H1 (cell line): ENCODE data around the gene VPS9D1. TPM values are rescaled to one million over a fixed set of nuclear protein-coding genes. Genes with fewer than 3 reads are reported as not detected.

Source experiments
- CTCF ChIA-PET: fragments of 300-600 bp; sonication (Branson Sonifier 250); formaldehyde crosslinking; loops from one replicate; lab custom pipeline; 2021; ENCODE audit not compliant: partially characterized antibody; lab: Charles Lee
- POLR2A ChIA-PET: fragments of 300-600 bp; sonication (Branson Sonifier 250); formaldehyde crosslinking; loops from one replicate; lab custom pipeline; 2021; ENCODE audit warnings: inconsistent platforms; ENCODE audit not compliant: partially characterized antibody; lab: Charles Lee
- DNase-seq, 2 experiments: peaks; one replicate each; pipeline versions ENCODE4 v3.0.0 to v3.0.0-alpha.2; 2010 to 2022; ENCODE audit warnings: low spot score in 2 of 2, low read depth in 1 of 2, mixed read lengths in 1 of 2
- FAIRE-seq: peaks from 2 replicates; lab custom pipeline; 2011; peaks lifted over from hg19 to GRCh38; lab: Jason Lieb, UNC
- H2AFZ ChIP-seq: 2 replicates; pipeline ENCODE4 v1.8.1; 2012; ENCODE audit warnings: low read length, inconsistent platforms
- H2AK5ac ChIP-seq: 2 replicates; pipeline ENCODE4 v1.6.1; 2013; ENCODE audit warnings: low read depth, low read length
- H2BK120ac ChIP-seq: replicated peaks from 2 replicates; pipeline ENCODE3; 2013; ENCODE audit warnings: low read depth, low read length, inconsistent platforms
- H2BK12ac ChIP-seq: 2 replicates; pipeline ENCODE4 v1.6.1; 2013; ENCODE audit warnings: low read depth, low read length
- H2BK15ac ChIP-seq: 2 replicates; pipeline ENCODE4 v1.6.1; 2013; ENCODE audit warnings: low read length
- H2BK20ac ChIP-seq: 2 replicates; pipeline ENCODE4 v1.6.1; 2013; ENCODE audit warnings: low read length
- H2BK5ac ChIP-seq: 2 replicates; pipeline ENCODE4 v1.6.1; 2013; ENCODE audit warnings: low read depth, low read length
- H3K14ac ChIP-seq: 2 replicates; pipeline ENCODE4 v1.6.1; 2013; ENCODE audit warnings: inconsistent platforms; ENCODE audit not compliant: insufficient read length
- H3K18ac ChIP-seq: 2 replicates; pipeline ENCODE4 v1.6.1; 2013; ENCODE audit warnings: low read length; ENCODE audit errors: extremely low read depth
- H3K23ac ChIP-seq: 2 replicates; pipeline ENCODE4 v1.6.1; 2013; ENCODE audit warnings: inconsistent platforms; ENCODE audit not compliant: insufficient read length
- H3K23me2 ChIP-seq: 2 replicates; pipeline ENCODE4 v1.6.1; 2013; ENCODE audit warnings: low read depth, low read length
- H3K27ac ChIP-seq: 2 replicates; pipeline ENCODE4 v1.6.1; 2011; ENCODE audit warnings: low read depth, low read length, inconsistent platforms
- H3K27me3 ChIP-seq, 4 experiments: replicated peaks in 1 of 4; 1 replicate in 1 of 4; 2 replicates in 3 of 4; pipeline versions ENCODE4 v1.6.1 to v1.8.1; 2011 to 2013; ENCODE audit warnings: low read length in 3 of 4, mild to moderate bottlenecking in 3 of 4, inconsistent platforms in 2 of 4, mixed read lengths in 2 of 4, moderate library complexity in 1 of 4; ENCODE audit not compliant: control insufficient read depth in 3 of 4, insufficient read depth in 3 of 4; ENCODE audit errors: extremely low read depth in 1 of 4
- H3K36me3 ChIP-seq, 4 experiments: 2 replicates each; pipeline versions ENCODE4 v1.6.1 to v1.8.1; 2011 to 2013; ENCODE audit warnings: mild to moderate bottlenecking in 4 of 4, low read length in 3 of 4, moderate library complexity in 2 of 4, control low read depth in 1 of 4, inconsistent platforms in 1 of 4; ENCODE audit not compliant: insufficient read depth in 4 of 4, control insufficient read depth in 2 of 4
- H3K4ac ChIP-seq: replicated peaks from 2 replicates; pipeline ENCODE3; 2013; ENCODE audit warnings: low read length, low read depth, mixed read lengths, inconsistent platforms; ENCODE audit not compliant: insufficient read length
- H3K4me1 ChIP-seq, 4 experiments: replicated peaks in 1 of 4; 1 replicate in 1 of 4; 2 replicates in 3 of 4; pipeline versions ENCODE4 v1.6.1 to v1.8.1; 2011 to 2013; ENCODE audit warnings: low read length in 3 of 4, inconsistent platforms in 2 of 4, mixed read lengths in 1 of 4; ENCODE audit not compliant: insufficient read depth in 4 of 4, control insufficient read depth in 3 of 4
- H3K4me2 ChIP-seq, 2 experiments: 2 replicates each; pipeline versions ENCODE4 v1.6.1 to v1.8.1; 2011 to 2013; ENCODE audit warnings: low read depth in 2 of 2, low read length in 2 of 2, control low read depth in 1 of 2, inconsistent platforms in 1 of 2, mild to moderate bottlenecking in 1 of 2; ENCODE audit not compliant: insufficient read depth in 1 of 2
- H3K4me3 ChIP-seq, 4 experiments: fragments of 200-600, 300-600 bp in 1 of 4; sonication (generic), shearing (Covaris generic), sonication (Bioruptor Twin) in 1 of 4; 2 replicates each; pipeline versions ENCODE4 v1.5.1 to v1.8.1; 2011 to 2016; ENCODE audit warnings: low read length in 4 of 4, low read depth in 3 of 4, control low read depth in 2 of 4, inconsistent platforms in 2 of 4, mild to moderate bottlenecking in 2 of 4, mixed read lengths in 1 of 4, moderate library complexity in 1 of 4; ENCODE audit not compliant: insufficient read depth in 2 of 4; ENCODE audit errors: extremely low read depth in 1 of 4
- H3K56ac ChIP-seq: replicated peaks from 2 replicates; pipeline ENCODE3; 2013; ENCODE audit warnings: low read depth, mild to moderate bottlenecking, mixed read lengths, low read length, inconsistent platforms; ENCODE audit not compliant: insufficient read length
- H3K79me1 ChIP-seq: 2 replicates; pipeline ENCODE4 v1.6.1; 2013; ENCODE audit warnings: low read depth, low read length, control low read depth
- H3K79me2 ChIP-seq, 2 experiments: 2 replicates each; pipeline versions ENCODE4 v1.6.1 to v1.8.1; 2012 to 2013; ENCODE audit warnings: low read length in 2 of 2, mild to moderate bottlenecking in 2 of 2, inconsistent platforms in 1 of 2; ENCODE audit not compliant: insufficient read depth in 2 of 2, control insufficient read depth in 1 of 2
- H3K9ac ChIP-seq, 4 experiments: replicated peaks in 1 of 4; 1 replicate in 1 of 4; 2 replicates in 3 of 4; pipeline versions ENCODE4 v1.6.1 to v1.8.1; 2011 to 2013; ENCODE audit warnings: low read depth in 3 of 4, low read length in 3 of 4, control low read depth in 2 of 4, mild to moderate bottlenecking in 2 of 4, moderate library complexity in 2 of 4, inconsistent platforms in 1 of 4; ENCODE audit errors: extremely low read depth in 1 of 4
- H3K9me3 ChIP-seq, 2 experiments: 2 replicates each; pipeline versions ENCODE4 v1.6.1 to v1.8.1; 2012 to 2013; ENCODE audit warnings: mild to moderate bottlenecking in 2 of 2, moderate library complexity in 2 of 2, control low read depth in 1 of 2, inconsistent platforms in 1 of 2, low read depth in 1 of 2, low read length in 1 of 2, mixed read lengths in 1 of 2; ENCODE audit not compliant: insufficient read depth in 2 of 2
- H4K20me1 ChIP-seq, 2 experiments: replicated peaks in 1 of 2; 2 replicates each; pipeline versions ENCODE3 to v1.8.1; 2011 to 2013; ENCODE audit warnings: inconsistent platforms in 2 of 2, low read length in 2 of 2, mild to moderate bottlenecking in 1 of 2; ENCODE audit not compliant: insufficient read depth in 2 of 2, control insufficient read depth in 1 of 2
- H4K5ac ChIP-seq: 2 replicates; pipeline ENCODE4 v1.6.1; 2013; ENCODE audit warnings: low read length, low read depth, mixed read lengths, inconsistent platforms; ENCODE audit not compliant: insufficient read length
- H4K8ac ChIP-seq: 2 replicates; pipeline ENCODE4 v1.8.0; 2013; ENCODE audit warnings: mild to moderate bottlenecking, moderate library complexity, low read length, inconsistent platforms; ENCODE audit not compliant: insufficient read depth; ENCODE audit errors: extremely low read depth
- H4K91ac ChIP-seq: replicated peaks from 2 replicates; pipeline ENCODE3; 2013; ENCODE audit warnings: low read length, mixed read lengths, inconsistent platforms; ENCODE audit not compliant: insufficient read length
- BCL11A ChIP-seq, 2 experiments: IDR thresholded peaks; one replicate each; pipeline ENCODE4 v1.6.1; 2011; ENCODE audit warnings: low read depth in 2 of 2, low read length in 2 of 2, mild to moderate bottlenecking in 2 of 2
- CBX5 ChIP-seq: fragments of 300-800, 300-1000 bp; sonication (generic); IDR thresholded peaks from 2 replicates; pipeline ENCODE4 v1.7.1; 2016; ENCODE audit warnings: antibody characterized with exemption, low read length, low read depth
- CHD1 ChIP-seq: IDR thresholded peaks from 2 replicates; pipeline ENCODE4 v1.6.1; 2012; ENCODE audit warnings: low read depth, low read length, improper control_type of control experiment
- KDM4A ChIP-seq: IDR thresholded peaks from one replicate; pipeline ENCODE4 v1.7.1; 2012; ENCODE audit warnings: low read depth, mild to moderate bottlenecking, moderate library complexity, low read length, inconsistent platforms; ENCODE audit not compliant: severe bottlenecking
- RNF2 ChIP-seq: fragments of 200-900, 300-1000 bp; sonication (generic); IDR thresholded peaks from 2 replicates; pipeline ENCODE4 v1.7.1; 2016; ENCODE audit warnings: borderline replicate concordance, low read depth, mild to moderate bottlenecking, antibody characterized with exemption, low read length; ENCODE audit not compliant: poor library complexity, severe bottlenecking; ENCODE audit errors: missing control alignments
- SP2 ChIP-seq: IDR thresholded peaks from 2 replicates; pipeline ENCODE4 v1.6.1; 2012; ENCODE audit warnings: mild to moderate bottlenecking, low read length, inconsistent platforms
- SRF ChIP-seq: IDR thresholded peaks from 2 replicates; pipeline ENCODE4 v1.6.1; 2011; ENCODE audit warnings: mild to moderate bottlenecking, low read depth, low read length, moderate library complexity
- TAF1 ChIP-seq: IDR thresholded peaks from 2 replicates; pipeline ENCODE4 v1.6.1; 2011; ENCODE audit warnings: mild to moderate bottlenecking, low read depth, low read length
- TBP ChIP-seq: IDR thresholded peaks from 2 replicates; pipeline ENCODE4 v1.6.1; 2011; ENCODE audit warnings: low read depth, low read length, improper control_type of control experiment
- WGBS, 2 experiments: shearing (Covaris generic) in 1 of 2; methylation state at CpG; one replicate each; pipeline versions ENCODE4 v1.1.6 to v1.1.7; 2013 to 2015; ENCODE audit warnings: low lambda C conversion rate in 2 of 2, mixed read lengths in 2 of 2, inconsistent platforms in 1 of 2, low coverage in 1 of 2, missing lambda C conversion rate in 1 of 2; ENCODE audit not compliant: insufficient replicate concordance in 2 of 2, insufficient coverage in 1 of 2, insufficient read length in 1 of 2; ENCODE audit errors: extremely low coverage in 1 of 2, missing lambda C conversion rate in 1 of 2; 5-methylcytosine and 5-hydroxymethylcytosine counted together
- polyA plus RNA-seq, 7 experiments: library from polyadenylated mRNA; depleted of rRNA in 3 of 7; stranded (reverse) in 5 of 7; unstranded in 2 of 7; fragments of >200 nt in 5 of 7; fragments of 200-250 nt in 2 of 7; gene quantifications; 1 replicate in 5 of 7; 2 replicates in 1 of 7; 4 replicates in 1 of 7; pipeline versions ENCODE4 v1.2.1 to v1.2.3, GENCODE V29; 2011 to 2013; ENCODE audit warnings: missing spikeins in 2 of 7, mixed read lengths in 2 of 7
- total RNA-seq: library from RNA; stranded (reverse); fragmentation: NEBNext Ultra II Directional; extraction: Animal tissue kit (Norgen Biotek cat#: 25700); gene quantifications from 2 replicates; pipeline ENCODE4 v1.2.1, GENCODE V29; 2021
- TF ChIP-seq, protein P1 (sequence below): IDR thresholded peaks from 2 replicates; pipeline ENCODE4 v1.6.1; 2011; ENCODE audit warnings: low read depth, mild to moderate bottlenecking, low read length; ENCODE audit not compliant: insufficient read depth

VPS9D1 gene
- total and polyA plus RNA-seq, 2 of the 8 experiments (the other 6 are each of a cell fraction or from before 2014, with no cell fraction given) = 2.9 to 5.4 TPM

DNA sequence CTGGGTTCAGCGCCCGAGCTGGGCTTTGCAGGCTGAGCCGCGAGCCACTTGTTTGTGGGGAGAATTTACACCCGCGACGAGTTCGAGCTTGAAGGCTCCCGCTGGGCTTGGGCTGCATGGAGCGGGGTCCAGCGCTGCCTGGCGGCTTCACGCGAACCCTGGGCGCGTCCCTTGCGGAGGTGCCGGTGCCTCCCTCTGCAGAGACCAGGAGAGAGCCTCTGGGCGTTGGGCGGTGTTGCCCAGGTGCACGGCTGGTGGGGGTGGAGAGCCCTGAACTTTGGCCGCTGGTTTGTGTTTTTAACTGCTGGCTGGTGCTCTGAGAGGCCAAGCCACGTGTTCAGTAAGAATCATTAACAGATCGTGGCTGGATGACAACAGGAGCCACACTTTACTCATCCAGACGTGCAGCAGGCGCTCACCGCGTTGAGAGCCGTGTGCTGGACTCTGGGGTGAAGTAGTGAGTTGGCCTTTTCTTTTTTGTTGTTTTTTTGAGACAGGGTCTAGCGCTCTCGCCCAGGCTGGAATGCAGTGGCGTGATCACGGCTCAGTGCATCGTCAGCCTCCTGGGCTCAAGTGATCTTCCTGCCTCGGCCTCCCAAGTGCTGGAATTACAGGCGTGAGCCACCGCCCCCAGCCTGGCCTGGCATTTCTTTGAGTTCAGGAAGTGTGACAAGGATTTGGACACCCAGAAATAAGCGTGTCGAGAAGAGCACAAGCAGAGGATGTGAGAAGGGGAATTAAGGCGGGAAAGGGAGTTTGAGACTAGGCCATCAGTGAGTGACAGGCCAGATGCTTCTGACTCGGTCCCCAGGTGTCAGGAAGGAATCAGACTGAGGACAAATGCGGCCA is 33.4 kb downstream of the VPS9D1 start:
- Histone ChIP-seq H2AFZ (no peak overlapping the region), H2BK12ac (peak overlapping the region; percentile 12; the same call in 1 of the 2 replicates), H3K4me2 (peak overlapping the region; percentile 81 to 82), H3K4me3 (peak overlapping the region; percentile 69 to 93 (median 84)), H2BK5ac (0 out of 2 replicates have a peak overlapping the region, but pooled peaks have one; percentile 61), H3K23me2 (peaks cover 6% of the 10 kb centered on the region; the same call in 1 of the 2 replicates), H3K9ac (peak overlapping the region in 3 of 4 experiments; percentile 56 to 85 (median 76); a peak in 6 of 7 replicates), H3K36me3 (peaks cover 0 to 23% (median 16%) of the 10 kb centered on the region in 4 experiments; a peak in 7 of 8 replicates), H4K8ac (peak overlapping the region; percentile 86; the same call in 1 of the 2 replicates), H3K14ac (no peak overlapping the region), H3K79me2 (peaks cover 0 to 11% of the 10 kb centered on the region in 2 experiments; a peak in 1 of 4 replicates), H3K27me3 (no peaks in the 10 kb centered on the region), H2BK20ac (no peak overlapping the region), H3K4ac (peak overlapping the region; percentile 46), H3K9me3 (peaks cover 11 to 18% of the 10 kb centered on the region in 2 experiments), H4K5ac (peak overlapping the region; percentile 27), H2BK120ac (no peak overlapping the region), H3K18ac (peak overlapping the region; percentile 64; the same call in 1 of the 2 replicates), H3K4me1 (peaks cover 0 to 7% (median 2%) of the 10 kb centered on the region in 4 experiments; a peak in 4 of 7 replicates), H3K56ac (peak overlapping the region; percentile 70), H4K20me1 (peaks cover 0 to 12% of the 10 kb centered on the region in 2 experiments), H3K23ac (no peak overlapping the region), H2BK15ac (no peak overlapping the region; the same call in 1 of the 2 replicates), H3K27ac (peak overlapping the region; percentile 51), H3K79me1 (peaks cover 11% of the 10 kb centered on the region), H2AK5ac (peak overlapping the region; percentile 48), H4K91ac (peak overlapping the region; percentile 84)
- 45% methylated on average over 30 of the region's 42 CpGs; no CpG with 5 or more reads in 1 of the 2 experiments for WGBS, 2 experiments
- ChIA-PET CTCF (interaction anchor here (1.0 to 2.6 kb wide), 3 partner anchors 8 to 16 kb away, joined by 5 to 16 read pairs (median 5); no protein-coding TSS in a partner anchor), POLR2A (interaction anchor here (0.6 to 4.8 kb wide), 12 partner anchors 8 to 186 kb away, joined by 3 to 59 read pairs (median 4); partner anchors contain the start of genes CHMP1A, SPATA2L, SPATA33 and TCF25)
- FAIRE-seq (no peak), DNase-seq (no peak)
- no peak for TF ChIP-seq CHD1
- TF ChIP-seq TBP = no peak
- no peak for TF ChIP-seq SP2
- no peak for TF ChIP-seq SRF
- no peak for TF ChIP-seq RNF2
- TF ChIP-seq CBX5 = no peak
- no peak for TF ChIP-seq BCL11A (IDR thresholded peaks at IDR 0.05; ENCODE audit: low read depth in 2 of 2, low read length in 2 of 2)
- TF ChIP-seq, protein P1, sequence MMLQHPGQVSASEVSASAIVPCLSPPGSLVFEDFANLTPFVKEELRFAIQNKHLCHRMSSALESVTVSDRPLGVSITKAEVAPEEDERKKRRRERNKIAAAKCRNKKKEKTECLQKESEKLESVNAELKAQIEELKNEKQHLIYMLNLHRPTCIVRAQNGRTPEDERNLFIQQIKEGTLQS = no peak
- TF ChIP-seq TAF1 = no peak; the same call in 1 of the 2 replicates
- TF ChIP-seq KDM4A = peak; percentile 41
